Vagina (tissue), 2 donors: ENCODE measurements around the gene C1orf21.

Experiments
- POLR2A ChIP-seq, 2 donors: fragments of 450-650 bp; IDR thresholded peaks; one replicate each; pipeline ENCODE4 v1.6.1; 2017; ENCODE audit warnings: antibody characterized with exemption in 2 of 2, mild to moderate bottlenecking in 2 of 2, moderate library complexity in 2 of 2
- POLR2AphosphoS5 ChIP-seq, 2 donors: sonication (generic); formaldehyde crosslinking; IDR thresholded peaks; one replicate each; pipeline ENCODE4 v1.9.0; 2017; ENCODE audit warnings: antibody characterized with exemption in 2 of 2, mild to moderate bottlenecking in 2 of 2, low read depth in 1 of 2; ENCODE audit not compliant: insufficient read depth in 1 of 2
- TF ChIP-seq, protein P1 (sequence below), 3 experiments: fragments of 450-650 bp in 2 of 3; fragments of 200-600 bp in 1 of 3; sonication (generic) in 1 of 3; IDR thresholded peaks; one replicate each; pipeline ENCODE4 v1.5.1; 2017 to 2019; ENCODE audit warnings: antibody characterized with exemption in 3 of 3, mild to moderate bottlenecking in 2 of 3, moderate library complexity in 2 of 3

DNA sequence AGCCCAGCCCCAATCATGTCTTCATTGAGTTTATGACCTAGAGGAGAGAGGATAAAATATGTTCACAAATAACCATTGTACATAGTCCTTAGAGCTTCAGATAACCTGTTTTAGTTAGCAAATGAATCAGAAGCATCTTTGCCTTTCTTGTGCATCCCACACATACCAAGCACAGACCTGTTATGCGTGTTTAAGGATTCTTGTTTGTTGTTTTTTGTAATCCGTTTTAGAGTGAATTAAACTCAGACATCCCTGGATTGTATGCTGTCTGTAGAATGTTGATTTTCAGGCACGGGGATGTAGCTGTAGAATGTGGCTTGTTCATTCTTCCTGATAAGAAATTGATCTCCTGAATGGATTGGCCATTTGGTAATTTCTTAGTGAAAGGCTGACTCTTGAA, 232.0 kb downstream of the C1orf21 start:
- TF ChIP-seq POLR2A (IDR thresholded peaks at IDR 0.05) (no peak), POLR2AphosphoS5 (IDR thresholded peaks at IDR 0.05; ENCODE audit: insufficient read depth in 1 of 2, low read depth in 1 of 2) (no peak)
- TF ChIP-seq, protein P1, sequence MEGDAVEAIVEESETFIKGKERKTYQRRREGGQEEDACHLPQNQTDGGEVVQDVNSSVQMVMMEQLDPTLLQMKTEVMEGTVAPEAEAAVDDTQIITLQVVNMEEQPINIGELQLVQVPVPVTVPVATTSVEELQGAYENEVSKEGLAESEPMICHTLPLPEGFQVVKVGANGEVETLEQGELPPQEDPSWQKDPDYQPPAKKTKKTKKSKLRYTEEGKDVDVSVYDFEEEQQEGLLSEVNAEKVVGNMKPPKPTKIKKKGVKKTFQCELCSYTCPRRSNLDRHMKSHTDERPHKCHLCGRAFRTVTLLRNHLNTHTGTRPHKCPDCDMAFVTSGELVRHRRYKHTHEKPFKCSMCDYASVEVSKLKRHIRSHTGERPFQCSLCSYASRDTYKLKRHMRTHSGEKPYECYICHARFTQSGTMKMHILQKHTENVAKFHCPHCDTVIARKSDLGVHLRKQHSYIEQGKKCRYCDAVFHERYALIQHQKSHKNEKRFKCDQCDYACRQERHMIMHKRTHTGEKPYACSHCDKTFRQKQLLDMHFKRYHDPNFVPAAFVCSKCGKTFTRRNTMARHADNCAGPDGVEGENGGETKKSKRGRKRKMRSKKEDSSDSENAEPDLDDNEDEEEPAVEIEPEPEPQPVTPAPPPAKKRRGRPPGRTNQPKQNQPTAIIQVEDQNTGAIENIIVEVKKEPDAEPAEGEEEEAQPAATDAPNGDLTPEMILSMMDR (IDR thresholded peaks at IDR 0.05): no peak
